ENCODE measurements around the gene INCA1.

The INCA1 gene

GRCh38 chr17:4971826-4972225, 25.5 kb downstream of the INCA1 start:
- Mint-ChIP-seq H3K9me3 (no peaks in the 10 kb centered on the region), H3K4me1 (peaks cover 15% of the 10 kb centered on the region), H3K4me3 (no peak overlapping the region), H3K27me3 (no peaks in the 10 kb centered on the region), H3K36me3 (peaks cover 31% of the 10 kb centered on the region), H3K27ac (no peak overlapping the region)
- no peak for DNase-seq (ENCODE audit: low spot score in 2 of 2)
- ATAC-seq (ENCODE audit: low read depth) = no peak

DNA sequence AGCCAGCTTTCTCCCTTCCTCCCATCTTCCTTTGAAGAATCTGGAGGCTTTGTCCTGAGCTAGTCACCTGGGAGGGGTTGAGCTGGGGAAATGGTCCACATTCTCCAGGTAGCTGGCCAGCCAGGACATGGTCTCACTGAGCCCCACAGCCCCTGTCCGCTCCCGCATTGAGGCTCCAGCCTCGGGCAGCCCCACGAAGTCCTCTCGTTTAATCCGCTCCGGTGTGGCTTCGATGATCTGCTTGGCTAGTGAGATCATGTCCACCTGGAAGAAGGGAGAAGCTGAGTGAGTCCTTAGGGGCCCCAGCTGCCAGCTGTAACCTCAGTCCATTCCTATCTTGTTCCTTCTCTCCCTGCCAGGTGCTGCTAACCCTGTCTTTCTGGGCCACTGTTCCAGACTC, 27.0 kb downstream of the INCA1 start:
- H3K36me3 Mint-ChIP-seq = peaks cover 25% of the 10 kb centered on the region
- H3K4me1 Mint-ChIP-seq = peaks cover 19% of the 10 kb centered on the region
- DNase-seq (ENCODE audit: low spot score in 2 of 2) (no peak), ATAC-seq (ENCODE audit: low read depth) (no peak)
- H3K9me3 Mint-ChIP-seq = no peaks in the 10 kb centered on the region
- no peak overlapping the region for H3K4me3 Mint-ChIP-seq
- no peaks in the 10 kb centered on the region for H3K27me3 Mint-ChIP-seq
- no peak overlapping the region for H3K27ac Mint-ChIP-seq

- Mint-ChIP-seq H3K27ac (no peak overlapping the region), H3K4me3 (peak overlapping the region; percentile 35), H3K27me3 (no peaks in the 10 kb centered on the region), H3K4me1 (peaks cover 17% of the 10 kb centered on the region), H3K36me3 (peaks cover 21% of the 10 kb centered on the region), H3K9me3 (no peaks in the 10 kb centered on the region)
- no peak for ATAC-seq (ENCODE audit: low read depth)
- no peak for DNase-seq (ENCODE audit: low spot score in 2 of 2)
Measured at GRCh38 chr17:4969551-4970173, 27.7 kb downstream of the INCA1 start.

DNA sequence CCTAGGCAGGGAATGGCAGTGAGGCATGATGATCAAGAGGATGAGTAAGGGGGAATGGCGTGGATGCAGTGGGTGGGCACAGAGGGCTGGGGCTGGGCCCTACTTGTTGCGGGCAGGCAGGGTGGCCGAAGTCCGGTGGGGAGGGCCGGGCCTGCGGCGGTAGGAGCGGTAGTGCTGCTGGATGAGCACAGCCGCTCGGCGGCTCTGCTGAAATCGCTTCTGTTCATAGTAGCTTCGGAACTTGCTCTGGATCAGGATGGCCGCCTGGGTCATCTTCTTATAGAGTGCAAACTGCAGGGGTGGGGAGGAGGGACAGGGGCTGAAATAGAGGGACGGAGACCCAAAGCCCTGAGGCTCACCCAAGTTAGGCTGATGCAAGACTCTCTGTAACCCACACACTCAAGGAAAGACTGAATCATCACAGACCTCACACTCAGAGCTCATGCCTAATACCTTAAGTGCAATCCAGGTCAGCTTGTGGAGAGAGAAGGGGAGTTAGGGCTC, 28.2 kb downstream of the INCA1 start:
- ATAC-seq (ENCODE audit: low read depth) (no peak), DNase-seq (ENCODE audit: low spot score in 2 of 2) (no peak)
- no peaks in the 10 kb centered on the region for H3K9me3 Mint-ChIP-seq
- no peak overlapping the region for H3K27ac Mint-ChIP-seq
- no peaks in the 10 kb centered on the region for H3K27me3 Mint-ChIP-seq
- H3K4me3 Mint-ChIP-seq = no peak overlapping the region
- peaks cover 17% of the 10 kb centered on the region for H3K4me1 Mint-ChIP-seq
- peaks cover 17% of the 10 kb centered on the region for H3K36me3 Mint-ChIP-seq

- Mint-ChIP-seq H3K27me3 (no peaks in the 10 kb centered on the region), H3K27ac (no peak overlapping the region)
- ATAC-seq (ENCODE audit: low read depth) = no peak
Measured at GRCh38 chr17:4968486-4969046, 28.8 kb downstream of the INCA1 start.

GRCh38 chr17:4967539-4968485, 29.5 kb downstream of the INCA1 start, which contains the start of gene SPAG7:
SPAG7 (minus strand) TSS chr17:4967817; CDS start chr17:4967804, 13 bp downstream.
- DNase-seq (ENCODE audit: low spot score in 2 of 2) (peak; percentile 98 to 99), ATAC-seq (ENCODE audit: low read depth) (peak; percentile 63)
- H3K9me3 Mint-ChIP-seq = no peaks in the 10 kb centered on the region
- H3K27ac Mint-ChIP-seq = no peak within 1 kb of the TSS
- no peak within 1 kb of the TSS for H3K4me3 Mint-ChIP-seq
- peaks cover 10% of the 10 kb centered on the region for H3K36me3 Mint-ChIP-seq
- peaks cover 17% of the 10 kb centered on the region for H3K4me1 Mint-ChIP-seq
- no peaks in the 10 kb centered on the region for H3K27me3 Mint-ChIP-seq

More at GRCh38 chr17:4968486-4969046, 28.8 kb downstream of the INCA1 start:
- DNase-seq (ENCODE audit: low spot score in 2 of 2) = no peak
- Mint-ChIP-seq H3K9me3 (no peaks in the 10 kb centered on the region), H3K4me1 (peaks cover 17% of the 10 kb centered on the region), H3K36me3 (peaks cover 15% of the 10 kb centered on the region), H3K4me3 (no peak overlapping the region)

GRCh38 chr17:4966844-4967538, 30.3 kb downstream of the INCA1 start:
- Mint-ChIP-seq H3K9me3 (no peaks in the 10 kb centered on the region), H3K4me1 (peaks cover 17% of the 10 kb centered on the region), H3K27ac (no peak overlapping the region), H3K4me3 (no peak overlapping the region), H3K27me3 (no peaks in the 10 kb centered on the region), H3K36me3 (peaks cover 9% of the 10 kb centered on the region)
- ATAC-seq (ENCODE audit: low read depth) = peak; percentile 82
- peak in 1 of 2 donors; percentile 94 for DNase-seq (ENCODE audit: low spot score in 2 of 2)

DNA sequence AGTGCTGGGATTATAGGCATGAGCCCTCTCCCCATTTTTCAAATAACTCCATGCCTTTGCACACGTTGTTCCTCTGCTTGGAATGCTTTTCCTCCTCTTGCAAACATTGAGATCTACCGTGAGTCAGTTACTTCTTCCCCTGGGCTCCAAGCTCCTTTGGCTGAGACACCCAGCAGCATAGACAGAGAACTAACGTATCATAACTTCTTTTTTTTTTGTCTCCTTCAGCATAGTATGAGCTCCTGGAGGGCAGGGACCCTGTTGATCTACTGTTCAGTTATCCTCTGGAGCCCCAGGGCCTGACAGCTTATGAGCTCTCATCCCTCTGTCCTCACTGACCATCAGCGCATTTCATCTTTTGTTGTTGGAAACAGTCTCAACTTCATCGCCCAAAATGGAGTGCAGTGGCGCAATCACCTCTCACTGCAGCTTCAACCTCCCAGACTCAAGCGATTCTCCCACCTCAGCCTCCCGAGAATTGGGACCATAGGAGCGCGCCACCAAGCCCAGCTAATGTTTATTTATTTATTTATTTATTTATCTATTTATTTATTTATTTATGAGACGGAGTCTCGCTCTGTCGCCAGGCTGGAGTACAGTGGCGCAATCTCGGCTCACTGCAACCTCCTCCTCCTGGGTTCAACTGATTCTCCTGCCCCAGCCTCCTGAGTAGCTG, 31.9 kb downstream of the INCA1 start:
- Mint-ChIP-seq H3K4me3 (no peak overlapping the region), H3K9me3 (no peaks in the 10 kb centered on the region), H3K36me3 (peaks cover 11% of the 10 kb centered on the region), H3K4me1 (peaks cover 17% of the 10 kb centered on the region), H3K27me3 (no peaks in the 10 kb centered on the region), H3K27ac (no peak overlapping the region)
- no peak for DNase-seq (ENCODE audit: low spot score in 2 of 2)
- no peak for ATAC-seq (ENCODE audit: low read depth)

GRCh38 chr17:4960279-4960922, 36.9 kb downstream of the INCA1 start:
- Mint-ChIP-seq H3K27ac (no peak overlapping the region), H3K9me3 (no peaks in the 10 kb centered on the region), H3K36me3 (peaks cover 18% of the 10 kb centered on the region), H3K27me3 (no peaks in the 10 kb centered on the region), H3K4me1 (peaks cover 8% of the 10 kb centered on the region), H3K4me3 (no peak overlapping the region)
- DNase-seq (ENCODE audit: low spot score in 2 of 2) (no peak), ATAC-seq (ENCODE audit: low read depth) (no peak)

- no peaks in the 10 kb centered on the region for H3K27me3 Mint-ChIP-seq
- H3K4me1 Mint-ChIP-seq = peaks cover 5% of the 10 kb centered on the region
- no peak for ATAC-seq (ENCODE audit: low read depth)
- H3K27ac Mint-ChIP-seq = no peak overlapping the region
- no peak overlapping the region for H3K4me3 Mint-ChIP-seq
- no peak for DNase-seq (ENCODE audit: low spot score in 2 of 2)
- H3K36me3 Mint-ChIP-seq = peaks cover 15% of the 10 kb centered on the region
- no peaks in the 10 kb centered on the region for H3K9me3 Mint-ChIP-seq
Measured at GRCh38 chr17:4959261-4959965, 37.9 kb downstream of the INCA1 start.

GRCh38 chr17:4958102-4958501, 39.2 kb downstream of the INCA1 start:
- Mint-ChIP-seq H3K27me3 (no peaks in the 10 kb centered on the region), H3K27ac (no peak overlapping the region), H3K36me3 (peaks cover 13% of the 10 kb centered on the region), H3K4me1 (peaks cover 5% of the 10 kb centered on the region), H3K4me3 (no peak overlapping the region), H3K9me3 (no peaks in the 10 kb centered on the region)
- DNase-seq (ENCODE audit: low spot score in 2 of 2) = no peak
- ATAC-seq (ENCODE audit: low read depth) = no peak

DNA sequence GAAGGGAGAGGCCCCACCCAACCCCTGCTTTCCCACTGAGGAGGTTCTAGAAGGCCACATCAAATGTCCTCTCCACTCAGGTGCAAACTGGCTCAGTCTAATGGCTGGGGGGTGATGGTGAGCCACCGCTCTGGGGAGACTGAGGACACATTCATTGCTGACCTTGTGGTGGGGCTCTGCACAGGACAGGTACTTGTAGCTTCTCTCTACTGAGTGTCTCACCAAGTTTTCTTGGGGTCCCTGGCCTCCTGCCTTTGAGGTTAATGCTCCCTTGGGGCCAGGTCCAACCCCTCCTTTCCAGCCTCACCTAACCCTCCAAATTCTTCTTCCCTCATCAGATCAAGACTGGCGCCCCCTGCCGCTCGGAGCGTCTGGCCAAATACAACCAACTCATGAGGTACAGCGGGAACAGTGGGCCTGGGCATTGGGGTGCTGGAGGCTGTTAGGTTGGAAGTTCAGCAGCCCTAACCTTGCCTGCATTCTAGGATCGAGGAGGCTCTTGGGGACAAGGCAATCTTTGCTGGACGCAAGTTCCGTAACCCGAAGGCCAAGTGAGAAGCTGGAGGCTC, 40.7 kb downstream of the INCA1 start:
- Mint-ChIP-seq H3K27me3 (no peaks in the 10 kb centered on the region), H3K9me3 (no peaks in the 10 kb centered on the region), H3K36me3 (peaks cover 13% of the 10 kb centered on the region), H3K4me3 (no peak overlapping the region), H3K27ac (no peak overlapping the region), H3K4me1 (peaks cover 5% of the 10 kb centered on the region)
- no peak for DNase-seq (ENCODE audit: low spot score in 2 of 2)
- no peak for ATAC-seq (ENCODE audit: low read depth)
